RWPE2 (cell line): ENCODE results near the gene STK24.

ENCODE experiments used
- ATAC-seq: fragments of 200-7000 bp; cut with Tn5 transposase; 3 replicates; pipeline ENCODE4 v1.9.1; 2021; ENCODE audit warnings: low read depth
- DNase-seq: peaks from one replicate; pipeline ENCODE4 v3.0.0-alpha.2; 2020; ENCODE audit warnings: low spot score
- H3K27ac ChIP-seq: fragments of 450-650 bp; 2 replicates; pipeline ENCODE4 v1.5.1; 2017; ENCODE audit warnings: mild to moderate bottlenecking; ENCODE audit not compliant: poor library complexity, severe bottlenecking
- H3K27me3 ChIP-seq: fragments of 250-450 bp; sonication (Bioruptor Pico); 2 replicates; pipeline ENCODE4 v1.5.1; 2021; ENCODE audit warnings: mild to moderate bottlenecking, moderate library complexity; ENCODE audit not compliant: insufficient read depth, poor library complexity, severe bottlenecking
- H3K36me3 ChIP-seq: fragments of 250-450 bp; sonication (Bioruptor Pico); 2 replicates; pipeline ENCODE4 v1.5.1; 2020; ENCODE audit warnings: low read depth, mild to moderate bottlenecking, moderate library complexity
- H3K4me1 ChIP-seq: fragments of 250-450 bp; sonication (Bioruptor Pico); 2 replicates; pipeline ENCODE4 v1.5.1; 2021; ENCODE audit warnings: mild to moderate bottlenecking, moderate library complexity; ENCODE audit not compliant: insufficient read depth, poor library complexity, severe bottlenecking
- H3K4me3 ChIP-seq: fragments of 250-450 bp; sonication (Bioruptor Pico); 2 replicates; pipeline ENCODE4 v1.5.1; 2021; ENCODE audit warnings: mild to moderate bottlenecking, moderate library complexity; ENCODE audit not compliant: severe bottlenecking
- H3K9me3 ChIP-seq: fragments of 250-450 bp; sonication (Bioruptor Pico); 2 replicates; pipeline ENCODE4 v1.5.1; 2021; ENCODE audit warnings: mild to moderate bottlenecking, moderate library complexity; ENCODE audit not compliant: severe bottlenecking
- CTCF ChIP-seq: fragments of 450-650 bp; IDR thresholded peaks from one replicate; pipeline ENCODE4 v1.5.1; 2017; ENCODE audit warnings: mild to moderate bottlenecking, moderate library complexity; ENCODE audit not compliant: poor library complexity, severe bottlenecking

Gene STK24

GRCh38 chr13:98478189-98479129 is 98.4 kb downstream of the STK24 start:
- no peak for TF ChIP-seq CTCF
- peak overlapping the region; percentile 75 for H3K27ac ChIP-seq
- peaks cover 47% of the 10 kb centered on the region for H3K36me3 ChIP-seq
- no peak for ATAC-seq
- H3K9me3 ChIP-seq: no peaks in the 10 kb centered on the region
- H3K27me3 ChIP-seq: no peaks in the 10 kb centered on the region
- no peak overlapping the region for H3K4me3 ChIP-seq
- H3K4me1 ChIP-seq: peaks cover 28% of the 10 kb centered on the region
- DNase-seq: no peak

- Histone ChIP-seq H3K36me3 (peaks cover 55% of the 10 kb centered on the region), H3K27me3 (no peaks in the 10 kb centered on the region), H3K9me3 (no peaks in the 10 kb centered on the region), H3K4me1 (peaks cover 19% of the 10 kb centered on the region), H3K4me3 (no peak overlapping the region), H3K27ac (peak overlapping the region; percentile 75)
- no peak for TF ChIP-seq CTCF
- peak; percentile 96 for ATAC-seq
- peak; percentile 82 for DNase-seq
These were observed 100.4 kb downstream of the STK24 start for GRCh38 chr13:98476538-98476966.

- ATAC-seq: no peak
- Histone ChIP-seq H3K27me3 (no peaks in the 10 kb centered on the region), H3K36me3 (peaks cover 55% of the 10 kb centered on the region), H3K27ac (peak overlapping the region; percentile 75), H3K4me3 (no peak overlapping the region), H3K9me3 (no peaks in the 10 kb centered on the region), H3K4me1 (peaks cover 19% of the 10 kb centered on the region)
- no peak for TF ChIP-seq CTCF
- DNase-seq: no peak
These were observed 100.8 kb downstream of the STK24 start for GRCh38 chr13:98476106-98476505.

GRCh38 chr13:98475522-98475921 is 101.4 kb downstream of the STK24 start:
- ATAC-seq (no peak), DNase-seq (no peak)
- Histone ChIP-seq H3K36me3 (peaks cover 55% of the 10 kb centered on the region), H3K4me1 (peaks cover 19% of the 10 kb centered on the region), H3K4me3 (no peak overlapping the region), H3K27me3 (no peaks in the 10 kb centered on the region), H3K9me3 (no peaks in the 10 kb centered on the region), H3K27ac (peak overlapping the region; percentile 75)
- no peak for TF ChIP-seq CTCF

- H3K36me3 ChIP-seq: peaks cover 59% of the 10 kb centered on the region
- no peak for TF ChIP-seq CTCF
- no peak overlapping the region for H3K4me3 ChIP-seq
- DNase-seq: no peak
- peaks cover 19% of the 10 kb centered on the region for H3K4me1 ChIP-seq
- no peak for ATAC-seq
- H3K27me3 ChIP-seq: no peaks in the 10 kb centered on the region
- H3K9me3 ChIP-seq: no peaks in the 10 kb centered on the region
- no peak overlapping the region for H3K27ac ChIP-seq
These were observed 102.1 kb downstream of the STK24 start for GRCh38 chr13:98474761-98475160.
